HuH-7 (cell line): ENCODE results near the gene GSTM2.

ENCODE experiments used
- DNase-seq: peaks from one replicate; pipeline ENCODE4 v3.0.0; 2011; ENCODE audit warnings: low spot score

Gene GSTM2

DNA sequence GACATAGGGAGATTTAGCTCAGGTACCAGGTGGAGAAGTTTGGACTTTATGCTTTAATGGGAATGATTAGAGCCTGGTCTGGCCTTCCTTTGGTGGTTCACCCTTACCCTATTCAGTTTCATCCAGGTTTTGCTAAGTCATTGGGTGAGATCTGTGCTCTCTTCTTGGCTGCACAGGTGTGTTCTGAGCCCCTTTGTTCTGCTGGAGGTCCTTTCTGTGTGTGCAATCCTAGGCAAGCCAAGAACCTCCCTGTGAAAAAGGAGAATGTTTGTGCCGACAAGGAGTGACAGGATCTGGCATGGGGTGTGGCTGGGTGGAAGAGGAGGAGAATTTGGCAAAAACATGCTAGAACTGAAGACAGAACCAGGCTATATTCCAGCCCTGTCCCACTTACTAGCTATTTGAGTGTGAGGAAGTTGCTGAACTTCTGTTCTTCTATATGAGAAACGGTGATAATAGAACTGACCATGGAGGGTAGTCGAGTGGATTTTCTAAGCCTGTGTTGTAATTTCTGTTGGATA is 48.8 kb downstream of the GSTM2 start:
- no peak for DNase-seq

DNA sequence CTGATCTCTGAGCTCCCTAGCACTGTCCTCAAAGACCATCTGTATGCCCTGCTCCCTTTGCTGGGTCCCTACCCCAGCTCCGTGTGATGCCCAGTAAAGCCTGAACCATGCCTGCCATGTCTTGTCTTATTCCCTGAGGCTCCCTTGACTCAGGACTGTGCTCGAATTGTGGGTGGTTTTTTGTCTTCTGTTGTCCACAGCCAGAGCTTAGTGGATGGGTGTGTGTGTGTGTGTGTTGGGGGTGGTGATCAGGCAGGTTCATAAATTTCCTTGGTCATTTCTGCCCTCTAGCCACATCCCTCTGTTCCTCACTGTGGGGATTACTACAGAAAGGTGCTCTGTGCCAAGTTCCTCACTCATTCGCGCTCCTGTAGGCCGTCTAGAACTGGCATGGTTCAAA is 49.9 kb downstream of the GSTM2 start:
- no peak for DNase-seq

DNA sequence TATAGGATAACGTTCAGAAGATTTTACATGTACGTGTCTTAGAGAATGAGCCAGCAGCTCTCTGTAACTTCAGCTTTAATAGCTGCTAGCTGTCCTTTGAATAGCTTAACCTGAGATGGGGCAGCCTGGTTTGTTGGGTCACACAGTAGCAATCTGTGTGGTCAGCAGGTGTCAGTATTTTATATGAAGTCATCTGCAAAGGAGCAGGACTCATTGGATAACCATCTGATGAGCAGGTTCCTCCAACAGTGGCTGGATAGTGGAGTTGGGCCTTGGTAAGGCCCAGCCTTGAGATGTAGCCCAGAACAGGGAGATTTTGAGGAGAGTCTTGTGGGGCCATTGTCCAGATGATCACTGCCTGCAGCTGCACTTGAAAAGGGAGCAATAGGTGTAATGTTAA is 50.6 kb downstream of the GSTM2 start:
- DNase-seq, result peak; percentile 70

DNA sequence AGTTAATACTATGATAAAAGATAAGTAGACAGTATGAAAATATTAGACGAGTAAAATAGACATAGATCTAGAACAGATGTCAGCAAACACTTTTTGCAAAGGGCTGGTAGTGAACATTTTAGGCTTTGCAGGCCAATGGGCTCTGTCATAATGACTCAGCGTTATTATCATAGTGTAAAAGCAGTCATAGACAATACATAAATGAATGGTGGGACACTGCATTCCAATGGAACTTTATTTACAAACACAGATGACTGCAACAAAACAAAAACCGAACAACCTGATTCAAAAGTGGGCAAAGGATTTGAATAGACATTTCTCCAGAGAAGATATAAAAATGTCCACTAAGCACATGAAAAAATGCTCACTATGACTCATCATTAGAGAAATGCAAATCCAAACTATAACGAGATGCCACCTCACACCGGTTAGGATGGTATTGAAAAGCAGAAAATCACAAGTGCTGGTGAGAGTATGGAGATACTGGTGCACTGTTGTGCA is 51.5 kb downstream of the GSTM2 start:
- DNase-seq, result no peak

DNA sequence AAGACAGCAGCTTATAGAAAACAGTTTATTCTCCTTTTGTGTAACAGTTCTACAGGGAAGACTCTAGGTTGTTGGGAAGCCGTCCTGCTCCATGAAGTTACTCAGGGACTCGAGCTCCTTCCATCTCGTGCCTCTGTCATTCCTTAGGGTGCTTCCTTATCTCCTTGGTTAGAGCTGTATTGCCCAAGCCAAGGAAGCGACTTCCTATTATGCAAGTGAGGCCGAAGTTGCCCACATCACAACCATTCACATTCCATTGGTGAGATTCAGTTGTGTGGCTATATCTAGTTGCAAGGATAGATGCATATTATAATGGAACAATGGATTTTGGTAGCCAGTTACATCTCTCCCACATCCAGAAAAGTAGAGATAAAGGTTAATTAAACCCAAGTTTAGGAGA is 53.2 kb downstream of the GSTM2 start:
- DNase-seq, result no peak

DNA sequence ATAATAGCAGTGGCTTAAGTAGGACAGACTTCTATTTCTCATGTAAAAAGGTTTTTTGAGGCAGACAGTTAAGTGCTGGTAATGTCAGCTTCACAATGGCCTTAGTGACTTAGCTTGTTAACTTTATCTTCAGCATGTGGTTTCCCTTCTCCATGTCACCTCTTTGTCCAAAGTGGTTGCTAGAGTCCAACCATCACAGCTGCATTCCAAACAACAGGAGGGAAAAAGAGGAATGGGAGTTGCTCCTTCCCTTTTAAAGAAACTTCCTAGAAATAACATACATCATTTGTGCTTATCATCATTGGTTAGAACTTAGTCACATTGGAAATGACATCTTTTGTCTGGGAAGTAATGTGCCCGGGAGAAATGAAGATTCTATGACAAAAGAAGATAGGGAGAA is 54.1 kb downstream of the GSTM2 start:
- DNase-seq, result no peak

DNA sequence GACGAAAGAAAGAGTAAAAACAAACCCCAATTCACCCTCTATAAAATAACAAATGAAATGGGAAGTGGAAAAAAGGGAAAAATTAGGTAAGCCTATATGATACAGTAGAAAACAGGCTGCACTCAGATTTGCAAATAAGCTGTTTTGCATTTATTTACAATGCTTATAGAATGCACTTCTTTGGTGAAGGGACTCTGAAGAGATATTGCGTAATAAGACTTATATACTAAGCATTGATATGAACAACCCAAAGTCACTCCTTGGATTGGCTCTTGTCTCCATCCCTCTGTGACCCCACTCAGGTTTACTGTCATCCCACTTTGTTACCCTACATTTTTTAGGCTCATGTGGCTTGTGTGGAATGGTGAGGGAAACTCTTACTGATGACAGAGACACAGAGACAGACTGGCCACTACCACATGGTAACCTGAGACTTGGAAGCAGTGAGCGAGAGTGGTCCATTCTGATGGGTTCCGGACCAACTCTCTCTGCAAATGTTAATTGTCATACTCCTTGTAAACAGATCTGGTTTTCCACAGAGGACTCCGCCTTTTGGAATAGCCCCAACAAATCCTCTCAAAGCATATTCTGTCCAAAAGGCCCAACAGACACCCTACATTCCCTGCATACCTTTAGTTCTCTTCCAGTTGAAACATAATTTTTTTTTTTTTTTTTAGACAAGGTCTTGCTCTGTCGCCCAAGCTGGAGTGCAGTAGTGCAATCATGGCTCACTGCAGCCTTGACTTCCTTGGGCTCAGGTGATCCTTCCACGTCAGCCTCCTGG is 55.2 kb downstream of the GSTM2 start:
- no peak for DNase-seq
